Measurements from ENCODE around the gene GRIN1.

Gene GRIN1

DNA sequence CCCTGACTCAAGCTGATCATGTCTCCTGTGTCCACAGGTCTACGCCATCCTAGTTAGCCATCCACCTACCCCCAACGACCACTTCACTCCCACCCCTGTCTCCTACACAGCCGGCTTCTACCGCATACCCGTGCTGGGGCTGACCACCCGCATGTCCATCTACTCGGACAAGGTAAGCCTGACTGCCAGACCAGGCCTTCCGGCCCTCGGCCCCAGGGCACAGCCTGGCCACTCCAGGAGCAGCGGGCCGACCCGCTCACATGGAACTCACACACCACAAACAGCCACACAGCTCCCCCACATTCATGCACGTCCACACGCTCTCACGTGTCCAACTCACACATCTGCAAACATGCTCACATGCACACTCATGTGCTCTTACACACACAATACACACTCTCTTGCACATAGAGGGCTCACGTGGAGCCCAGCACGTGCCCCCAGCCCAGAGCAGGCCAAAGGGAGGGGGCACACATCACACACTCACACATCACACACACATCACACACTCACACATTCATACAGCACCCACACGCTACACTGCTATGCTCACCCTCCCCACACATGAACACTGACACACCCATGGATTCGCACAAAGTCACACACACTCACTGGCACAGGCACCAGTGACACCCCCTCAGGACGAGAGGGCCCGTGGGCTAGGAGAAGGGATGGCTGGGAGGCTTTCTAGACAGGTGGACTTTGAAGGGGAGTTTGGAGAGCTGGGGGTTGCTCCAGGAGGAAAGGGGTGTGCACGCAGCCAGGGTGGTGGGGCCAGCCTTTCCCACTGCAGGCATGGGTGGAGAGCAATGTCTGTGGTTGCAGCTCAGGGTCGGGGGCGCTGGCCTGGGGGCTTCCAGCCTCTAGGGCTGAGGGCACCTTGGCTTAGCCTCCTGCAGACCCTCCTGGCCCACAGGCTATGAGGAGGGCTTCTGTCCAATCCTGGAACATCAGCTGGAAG lies 3.3 kb downstream of the GRIN1 start:
- Histone ChIP-seq H3K4me1 (ENCODE audit: insufficient read depth, low read length, severe bottlenecking) (no peaks in the 10 kb centered on the region), H3K9me3 (ENCODE audit: low read length) (no peaks in the 10 kb centered on the region), H2AFZ (ENCODE audit: low read length) (no peak overlapping the region), H3K4me2 (ENCODE audit: low read length) (no peak overlapping the region), H3K27ac (ENCODE audit: low read depth, low read length, poor library complexity, severe bottlenecking) (no peak overlapping the region), H3K9me2 (ENCODE audit: low read depth, low read length) (no peaks in the 10 kb centered on the region), H3K36me3 (ENCODE audit: insufficient read depth, low read length) (no peaks in the 10 kb centered on the region), H4K20me1 (ENCODE audit: insufficient read depth, low read length) (no peaks in the 10 kb centered on the region), H3K9ac (ENCODE audit: low read length) (no peak overlapping the region), H3F3A (ENCODE audit: insufficient read depth, low read length) (no peaks in the 10 kb centered on the region), H3K27me3 (ENCODE audit: insufficient read depth, low read length) (no peaks in the 10 kb centered on the region), H3K79me2 (ENCODE audit: insufficient read depth, low read length) (no peaks in the 10 kb centered on the region), H3K4me3 (ENCODE audit: low read depth, low read length, poor library complexity, severe bottlenecking) (no peak overlapping the region)
- TF ChIP-seq EZH2 (IDR thresholded peaks at IDR 0.05; ENCODE audit: borderline replicate concordance, low read length): no peak
- TF ChIP-seq, protein P1, sequence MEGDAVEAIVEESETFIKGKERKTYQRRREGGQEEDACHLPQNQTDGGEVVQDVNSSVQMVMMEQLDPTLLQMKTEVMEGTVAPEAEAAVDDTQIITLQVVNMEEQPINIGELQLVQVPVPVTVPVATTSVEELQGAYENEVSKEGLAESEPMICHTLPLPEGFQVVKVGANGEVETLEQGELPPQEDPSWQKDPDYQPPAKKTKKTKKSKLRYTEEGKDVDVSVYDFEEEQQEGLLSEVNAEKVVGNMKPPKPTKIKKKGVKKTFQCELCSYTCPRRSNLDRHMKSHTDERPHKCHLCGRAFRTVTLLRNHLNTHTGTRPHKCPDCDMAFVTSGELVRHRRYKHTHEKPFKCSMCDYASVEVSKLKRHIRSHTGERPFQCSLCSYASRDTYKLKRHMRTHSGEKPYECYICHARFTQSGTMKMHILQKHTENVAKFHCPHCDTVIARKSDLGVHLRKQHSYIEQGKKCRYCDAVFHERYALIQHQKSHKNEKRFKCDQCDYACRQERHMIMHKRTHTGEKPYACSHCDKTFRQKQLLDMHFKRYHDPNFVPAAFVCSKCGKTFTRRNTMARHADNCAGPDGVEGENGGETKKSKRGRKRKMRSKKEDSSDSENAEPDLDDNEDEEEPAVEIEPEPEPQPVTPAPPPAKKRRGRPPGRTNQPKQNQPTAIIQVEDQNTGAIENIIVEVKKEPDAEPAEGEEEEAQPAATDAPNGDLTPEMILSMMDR (IDR thresholded peaks at IDR 0.05; ENCODE audit: low read length): no peak

DNA sequence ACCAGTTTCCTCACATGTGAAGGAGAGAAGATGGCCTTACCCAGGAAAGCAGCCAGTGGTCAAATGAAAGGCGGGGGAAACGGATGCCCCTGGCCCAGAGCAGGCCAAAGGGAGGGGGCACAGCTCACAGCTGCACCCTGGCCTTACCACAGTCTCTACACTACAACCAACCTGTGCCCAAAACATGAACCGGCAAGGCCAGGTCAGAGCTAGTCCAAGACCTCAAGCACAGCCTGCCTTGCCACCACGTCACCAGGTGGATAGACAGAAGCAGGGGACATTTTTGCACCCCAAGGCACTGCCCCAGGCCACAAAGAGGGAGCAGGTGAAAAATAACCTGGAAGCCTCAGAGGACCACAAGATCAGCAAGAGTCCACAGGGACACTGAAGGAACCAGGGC lies 4.5 kb downstream of the GRIN1 start:
- Histone ChIP-seq H3K79me2 (ENCODE audit: insufficient read depth, low read length) (no peaks in the 10 kb centered on the region), H3K4me2 (ENCODE audit: low read length) (no peak overlapping the region), H4K20me1 (ENCODE audit: insufficient read depth, low read length) (no peaks in the 10 kb centered on the region), H3K4me3 (ENCODE audit: low read depth, low read length, poor library complexity, severe bottlenecking) (no peak overlapping the region), H3K9me2 (ENCODE audit: low read depth, low read length) (no peaks in the 10 kb centered on the region), H3K27ac (ENCODE audit: low read depth, low read length, poor library complexity, severe bottlenecking) (no peak overlapping the region), H3K9ac (ENCODE audit: low read length) (no peak overlapping the region), H3K4me1 (ENCODE audit: insufficient read depth, low read length, severe bottlenecking) (no peaks in the 10 kb centered on the region), H3K36me3 (ENCODE audit: insufficient read depth, low read length) (no peaks in the 10 kb centered on the region), H2AFZ (ENCODE audit: low read length) (no peak overlapping the region), H3K27me3 (ENCODE audit: insufficient read depth, low read length) (no peaks in the 10 kb centered on the region), H3K9me3 (ENCODE audit: low read length) (no peaks in the 10 kb centered on the region), H3F3A (ENCODE audit: insufficient read depth, low read length) (no peaks in the 10 kb centered on the region)
- TF ChIP-seq, protein P1 (IDR thresholded peaks at IDR 0.05; ENCODE audit: low read length): no peak
- no peak for TF ChIP-seq EZH2 (IDR thresholded peaks at IDR 0.05; ENCODE audit: borderline replicate concordance, low read length)

DNA sequence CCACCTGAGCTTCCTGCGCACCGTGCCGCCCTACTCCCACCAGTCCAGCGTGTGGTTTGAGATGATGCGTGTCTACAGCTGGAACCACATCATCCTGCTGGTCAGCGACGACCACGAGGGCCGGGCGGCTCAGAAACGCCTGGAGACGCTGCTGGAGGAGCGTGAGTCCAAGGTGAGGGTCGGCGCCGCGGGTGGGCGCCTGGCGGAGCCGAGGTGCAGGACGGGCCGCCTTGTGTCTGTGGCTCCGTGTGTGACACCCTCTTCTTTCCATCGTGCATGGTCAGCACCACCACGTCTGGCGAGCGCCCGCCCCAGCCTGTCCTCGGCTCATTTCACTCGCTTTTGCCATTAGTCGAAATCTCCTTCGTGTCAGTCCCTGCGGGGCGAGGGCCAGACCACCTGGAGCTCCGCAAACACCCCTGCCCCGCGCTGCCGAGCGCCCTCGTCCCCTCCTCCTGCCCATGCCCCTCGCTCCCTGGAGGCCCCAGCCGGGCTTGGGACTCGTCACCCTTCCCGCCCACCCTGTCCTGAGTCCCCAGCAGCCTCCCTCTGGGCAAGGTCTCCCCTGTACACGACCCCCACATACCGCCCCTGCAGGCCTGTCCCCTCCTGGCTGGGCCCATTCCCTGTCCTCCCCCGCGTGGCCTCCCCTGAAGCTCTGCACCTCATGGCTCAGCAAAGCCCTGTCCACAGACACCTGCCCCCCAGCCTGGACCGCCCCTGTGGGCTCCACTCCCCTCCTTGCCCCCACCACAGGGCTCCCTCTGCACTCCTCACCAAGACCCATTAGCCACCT lies 7.0 kb downstream of the GRIN1 start:
- no peaks in the 10 kb centered on the region for H3K36me3 ChIP-seq (ENCODE audit: insufficient read depth, low read length)
- H3K9me3 ChIP-seq (ENCODE audit: low read length): no peaks in the 10 kb centered on the region
- no peak overlapping the region for H3K4me3 ChIP-seq (ENCODE audit: low read depth, low read length, poor library complexity, severe bottlenecking)
- peaks cover 6% of the 10 kb centered on the region for H3F3A ChIP-seq (ENCODE audit: insufficient read depth, low read length)
- no peak overlapping the region for H3K9ac ChIP-seq (ENCODE audit: low read length)
- TF ChIP-seq EZH2 (IDR thresholded peaks at IDR 0.05; ENCODE audit: borderline replicate concordance, low read length): no peak
- TF ChIP-seq, protein P1 (IDR thresholded peaks at IDR 0.05; ENCODE audit: low read length): no peak
- no peaks in the 10 kb centered on the region for H3K79me2 ChIP-seq (ENCODE audit: insufficient read depth, low read length)
- no peak overlapping the region for H3K27ac ChIP-seq (ENCODE audit: low read depth, low read length, poor library complexity, severe bottlenecking)
- no peak overlapping the region for H3K4me2 ChIP-seq (ENCODE audit: low read length)
- no peaks in the 10 kb centered on the region for H4K20me1 ChIP-seq (ENCODE audit: insufficient read depth, low read length)
- no peaks in the 10 kb centered on the region for H3K27me3 ChIP-seq (ENCODE audit: insufficient read depth, low read length)
- H3K9me2 ChIP-seq (ENCODE audit: low read depth, low read length): no peaks in the 10 kb centered on the region
- H2AFZ ChIP-seq (ENCODE audit: low read length): no peak overlapping the region
- no peaks in the 10 kb centered on the region for H3K4me1 ChIP-seq (ENCODE audit: insufficient read depth, low read length, severe bottlenecking)

All from OCI-LY1 (cell line).